ENCODE results near the gene SALL4.
"Not testable (repeated sequence)": the region's sequence is repeated elsewhere in the genome, so short reads cannot be mapped to it uniquely, and the experiment has no call there.

SALL4 gene

GRCh38 chr20:51745804-51746203 is 56.5 kb downstream of the SALL4 start:
- no peaks in the 10 kb centered on the region for H3K36me3 ChIP-seq (ENCODE audit: insufficient read depth, low read length)
- no peak overlapping the region for H3K9ac ChIP-seq (ENCODE audit: low read depth, low read length)
- no peaks in the 10 kb centered on the region for H3K9me3 ChIP-seq (ENCODE audit: control insufficient read depth, insufficient read depth, low read length)
- peaks cover 12% of the 10 kb centered on the region for H3K4me1 ChIP-seq (ENCODE audit: insufficient read depth, low read length)

GRCh38 chr20:51740838-51741237 is 61.5 kb downstream of the SALL4 start:
- Histone ChIP-seq H3K9ac (ENCODE audit: low read depth, low read length) (no peak overlapping the region), H3K4me1 (ENCODE audit: insufficient read depth, low read length) (peaks cover 8% of the 10 kb centered on the region), H3K36me3 (ENCODE audit: insufficient read depth, low read length) (no peaks in the 10 kb centered on the region), H3K9me3 (ENCODE audit: control insufficient read depth, insufficient read depth, low read length) (no peaks in the 10 kb centered on the region)

- H3K9me3 ChIP-seq (ENCODE audit: control insufficient read depth, insufficient read depth, low read length); H3K4me1 ChIP-seq (ENCODE audit: insufficient read depth, low read length): not testable (repeated sequence)
Measured at GRCh38 chr20:51740308-51740707, 62.0 kb downstream of the SALL4 start.

GRCh38 chr20:51739722-51740249 is 62.5 kb downstream of the SALL4 start:
- no peak overlapping the region for H3K9ac ChIP-seq (ENCODE audit: low read depth, low read length)
- peaks cover 8% of the 10 kb centered on the region for H3K4me1 ChIP-seq (ENCODE audit: insufficient read depth, low read length)
- H3K36me3 ChIP-seq (ENCODE audit: insufficient read depth, low read length), result no peaks in the 10 kb centered on the region
- H3K9me3 ChIP-seq (ENCODE audit: control insufficient read depth, insufficient read depth, low read length), result no peaks in the 10 kb centered on the region

More at GRCh38 chr20:51740308-51740707, 62.0 kb downstream of the SALL4 start:
- H3K36me3 ChIP-seq (ENCODE audit: insufficient read depth, low read length); H3K9ac ChIP-seq (ENCODE audit: low read depth, low read length): not testable (repeated sequence)

- Histone ChIP-seq H3K9ac (ENCODE audit: low read depth, low read length) (no peak overlapping the region), H3K36me3 (ENCODE audit: insufficient read depth, low read length) (no peaks in the 10 kb centered on the region), H3K9me3 (ENCODE audit: control insufficient read depth, insufficient read depth, low read length) (no peaks in the 10 kb centered on the region), H3K4me1 (ENCODE audit: insufficient read depth, low read length) (peaks cover 8% of the 10 kb centered on the region)
Measured at GRCh38 chr20:51738877-51739447, 63.4 kb downstream of the SALL4 start.

GRCh38 chr20:51738261-51738660 is 64.1 kb downstream of the SALL4 start:
- H3K9ac ChIP-seq (ENCODE audit: low read depth, low read length); H3K4me1 ChIP-seq (ENCODE audit: insufficient read depth, low read length); H3K36me3 ChIP-seq (ENCODE audit: insufficient read depth, low read length); H3K9me3 ChIP-seq (ENCODE audit: control insufficient read depth, insufficient read depth, low read length): not testable (repeated sequence)

- Histone ChIP-seq H3K36me3 (ENCODE audit: insufficient read depth, low read length) (no peaks in the 10 kb centered on the region), H3K4me1 (ENCODE audit: insufficient read depth, low read length) (0 out of 2 replicates have a peak, but pooled peaks cover 7% of the 10 kb centered on the region), H3K9me3 (ENCODE audit: control insufficient read depth, insufficient read depth, low read length) (no peaks in the 10 kb centered on the region), H3K9ac (ENCODE audit: low read depth, low read length) (no peak overlapping the region)
Measured at GRCh38 chr20:51736947-51737346, 65.4 kb downstream of the SALL4 start.

GRCh38 chr20:51735728-51736600 is 66.4 kb downstream of the SALL4 start:
- Histone ChIP-seq H3K9me3 (ENCODE audit: control insufficient read depth, insufficient read depth, low read length) (no peaks in the 10 kb centered on the region), H3K4me1 (ENCODE audit: insufficient read depth, low read length) (0 out of 2 replicates have a peak, but pooled peaks cover 7% of the 10 kb centered on the region), H3K9ac (ENCODE audit: low read depth, low read length) (no peak overlapping the region), H3K36me3 (ENCODE audit: insufficient read depth, low read length) (no peaks in the 10 kb centered on the region)

GRCh38 chr20:51734876-51735720 is 67.2 kb downstream of the SALL4 start:
- no peaks in the 10 kb centered on the region for H3K9me3 ChIP-seq (ENCODE audit: control insufficient read depth, insufficient read depth, low read length)
- H3K9ac ChIP-seq (ENCODE audit: low read depth, low read length), result no peak overlapping the region
- no peaks in the 10 kb centered on the region for H3K36me3 ChIP-seq (ENCODE audit: insufficient read depth, low read length)
- 0 out of 2 replicates have a peak, but pooled peaks cover 7% of the 10 kb centered on the region for H3K4me1 ChIP-seq (ENCODE audit: insufficient read depth, low read length)

GRCh38 chr20:51733070-51733469 is 69.3 kb downstream of the SALL4 start:
- no peaks in the 10 kb centered on the region for H3K9me3 ChIP-seq (ENCODE audit: control insufficient read depth, insufficient read depth, low read length)
- H3K9ac ChIP-seq (ENCODE audit: low read depth, low read length), result no peak overlapping the region
- no peaks in the 10 kb centered on the region for H3K36me3 ChIP-seq (ENCODE audit: insufficient read depth, low read length)
- H3K4me1 ChIP-seq (ENCODE audit: insufficient read depth, low read length), result 0 out of 2 replicates have a peak, but pooled peaks cover 7% of the 10 kb centered on the region
